Cortex of kidney (tissue), 1 donor: ENCODE data around the gene DACT1.
"Not testable (repeated sequence)": the region's sequence is repeated elsewhere in the genome, so short reads cannot be mapped to it uniquely, and the experiment has no call there.

Experiments used
- DNase-seq: peaks from one replicate; lab custom pipeline; 2025; lab: John Stamatoyannopoulos, UW

Gene DACT1, protein sequence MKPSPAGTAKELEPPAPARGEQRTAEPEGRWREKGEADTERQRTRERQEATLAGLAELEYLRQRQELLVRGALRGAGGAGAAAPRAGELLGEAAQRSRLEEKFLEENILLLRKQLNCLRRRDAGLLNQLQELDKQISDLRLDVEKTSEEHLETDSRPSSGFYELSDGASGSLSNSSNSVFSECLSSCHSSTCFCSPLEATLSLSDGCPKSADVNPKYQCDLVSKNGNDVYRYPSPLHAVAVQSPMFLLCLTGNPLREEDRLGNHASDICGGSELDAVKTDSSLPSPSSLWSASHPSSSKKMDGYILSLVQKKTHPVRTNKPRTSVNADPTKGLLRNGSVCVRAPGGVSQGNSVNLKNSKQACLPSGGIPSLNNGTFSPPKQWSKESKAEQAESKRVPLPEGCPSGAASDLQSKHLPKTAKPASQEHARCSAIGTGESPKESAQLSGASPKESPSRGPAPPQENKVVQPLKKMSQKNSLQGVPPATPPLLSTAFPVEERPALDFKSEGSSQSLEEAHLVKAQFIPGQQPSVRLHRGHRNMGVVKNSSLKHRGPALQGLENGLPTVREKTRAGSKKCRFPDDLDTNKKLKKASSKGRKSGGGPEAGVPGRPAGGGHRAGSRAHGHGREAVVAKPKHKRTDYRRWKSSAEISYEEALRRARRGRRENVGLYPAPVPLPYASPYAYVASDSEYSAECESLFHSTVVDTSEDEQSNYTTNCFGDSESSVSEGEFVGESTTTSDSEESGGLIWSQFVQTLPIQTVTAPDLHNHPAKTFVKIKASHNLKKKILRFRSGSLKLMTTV

DNA sequence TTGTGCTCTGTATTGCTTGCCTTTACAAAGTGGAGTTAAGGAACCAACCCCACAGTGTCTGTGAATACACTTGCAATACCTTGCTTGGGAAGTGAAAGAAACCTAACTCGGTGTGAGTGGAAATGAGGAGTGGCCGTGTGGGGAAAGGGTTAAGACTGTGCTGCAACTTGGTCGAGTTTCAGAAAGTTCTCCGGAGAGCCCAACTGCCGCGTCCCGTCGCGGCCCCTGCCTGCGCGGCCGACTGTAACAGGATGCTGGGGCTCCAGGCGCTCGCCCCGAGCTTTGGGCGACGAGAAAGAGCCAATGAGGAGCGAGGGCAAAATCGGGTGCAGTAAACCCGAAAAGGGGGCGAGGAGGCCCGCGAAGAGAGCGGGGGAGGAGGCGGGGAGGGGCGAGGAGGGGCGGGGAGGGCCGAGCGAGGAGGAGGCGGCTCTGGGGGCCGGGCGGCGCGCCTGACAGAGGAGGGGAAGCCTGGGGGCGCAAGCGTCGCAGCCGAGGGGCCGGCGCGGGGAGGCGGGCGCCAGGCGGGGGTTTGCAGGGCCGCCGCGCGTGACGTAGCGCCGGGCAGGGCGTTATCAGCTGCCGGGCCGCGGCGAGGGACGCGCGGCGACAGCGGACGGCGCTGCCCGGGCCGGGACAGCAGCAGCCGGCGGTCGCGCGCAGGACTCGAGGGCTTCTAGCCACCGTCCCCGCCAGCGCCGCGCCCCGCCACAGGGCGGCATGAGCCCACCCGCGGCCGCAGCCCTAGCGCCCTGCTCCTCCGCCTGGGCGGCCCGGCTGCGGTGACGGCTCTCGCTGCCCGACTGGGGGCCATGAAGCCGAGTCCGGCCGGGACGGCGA lies at the start of gene DACT1:
TSS of gene DACT1 (plus strand) at position 572 of the 840 bp plus-strand sequence. CDS start at position 813, 241 bp downstream.
- DNase-seq = no peak

DNA sequence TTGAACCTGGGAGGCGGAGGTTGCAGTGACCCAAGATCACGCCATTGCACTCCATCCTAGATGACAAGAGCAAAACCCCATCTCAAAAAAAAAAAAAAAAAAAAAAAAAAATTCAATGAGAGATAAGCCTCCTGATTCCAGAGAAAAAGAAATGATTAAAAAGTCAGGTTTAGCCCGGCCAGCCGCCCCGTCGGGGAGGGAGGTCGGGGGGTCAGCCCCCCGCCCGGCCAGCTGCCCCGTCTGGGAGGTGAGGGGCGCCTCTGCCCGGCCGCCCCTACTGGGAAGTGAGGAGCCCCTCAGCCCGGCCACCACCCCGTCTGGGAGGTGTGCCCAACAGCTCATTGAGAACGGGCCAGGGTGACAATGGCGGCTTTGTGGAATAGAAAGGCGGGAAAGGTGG lies 49.4 kb upstream of the DACT1 start:
- not testable (repeated sequence) for DNase-seq

DNA sequence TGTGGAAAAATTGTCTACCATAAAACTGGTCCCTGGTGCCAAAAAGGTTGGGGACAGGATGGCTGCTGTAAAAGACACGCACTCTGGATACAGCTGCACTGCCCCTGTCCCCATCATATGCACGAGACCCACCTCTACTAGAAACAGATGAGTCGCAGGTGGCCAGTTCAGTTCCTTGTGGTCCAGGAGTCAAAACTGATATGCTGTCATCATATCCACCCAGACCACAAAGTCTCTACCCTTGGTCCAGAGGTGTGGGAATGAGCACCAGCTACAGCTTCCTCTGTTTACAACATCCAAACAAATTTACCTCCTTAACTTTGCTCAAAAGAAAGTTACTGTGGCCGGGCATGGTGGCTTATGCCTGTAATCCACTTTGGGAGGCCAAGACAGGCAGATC lies 43.8 kb upstream of the DACT1 start:
- no peak for DNase-seq

DNA sequence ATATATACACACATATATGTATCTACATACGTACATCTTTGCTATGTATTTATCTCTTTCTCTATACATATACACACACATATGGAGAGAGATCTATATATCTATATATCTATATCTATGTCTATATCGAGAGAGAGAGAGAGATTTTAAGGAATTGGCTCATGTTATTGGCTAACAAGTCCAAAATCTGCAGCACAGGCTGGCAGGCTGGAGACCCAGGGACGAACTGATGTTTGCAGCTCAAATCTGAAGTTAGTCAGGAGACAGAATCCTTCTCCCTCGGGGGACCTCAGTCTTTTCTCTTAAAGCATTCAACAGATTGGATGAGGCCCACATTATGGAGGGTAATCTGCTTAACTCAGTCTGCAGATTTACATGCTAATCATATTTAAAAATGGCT lies 40.7 kb upstream of the DACT1 start:
- no peak for DNase-seq

DNA sequence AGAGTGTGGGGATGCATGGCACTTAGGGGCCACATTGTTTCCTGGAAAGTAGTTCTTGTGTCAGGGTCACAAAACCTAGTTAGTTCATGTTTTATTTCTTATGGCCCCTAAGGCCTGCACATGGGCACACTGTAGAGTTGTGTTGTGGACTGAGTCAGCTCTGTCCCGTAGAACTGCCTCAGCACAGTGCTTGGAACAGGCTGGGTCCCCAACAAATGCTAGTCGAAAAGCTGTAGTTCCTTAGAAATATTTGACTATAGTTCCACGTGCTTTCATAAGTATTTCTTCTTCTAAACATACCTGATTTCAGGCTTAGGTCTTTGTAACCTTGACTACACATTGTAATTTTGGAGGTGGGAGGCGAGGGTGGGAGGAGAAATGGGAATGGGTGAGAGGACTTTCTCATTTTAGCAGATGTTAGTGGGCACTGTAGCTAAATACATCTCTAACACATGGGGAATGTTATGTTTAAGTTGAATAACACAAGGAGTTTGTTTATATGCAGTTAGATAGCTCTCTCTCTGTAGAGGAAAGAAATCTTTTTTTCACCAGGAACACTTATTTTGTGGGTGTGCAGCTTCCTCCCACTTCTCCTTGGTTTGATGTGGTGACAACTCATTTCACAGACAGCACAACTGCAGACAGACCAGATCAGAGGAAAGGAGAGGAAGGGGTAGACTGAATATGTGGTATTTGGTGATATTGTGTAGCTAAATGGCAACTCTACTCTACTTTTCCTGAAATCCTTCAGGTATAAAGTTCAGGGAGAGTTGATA lies 39.5 kb upstream of the DACT1 start:
- DNase-seq = no peak

DNA sequence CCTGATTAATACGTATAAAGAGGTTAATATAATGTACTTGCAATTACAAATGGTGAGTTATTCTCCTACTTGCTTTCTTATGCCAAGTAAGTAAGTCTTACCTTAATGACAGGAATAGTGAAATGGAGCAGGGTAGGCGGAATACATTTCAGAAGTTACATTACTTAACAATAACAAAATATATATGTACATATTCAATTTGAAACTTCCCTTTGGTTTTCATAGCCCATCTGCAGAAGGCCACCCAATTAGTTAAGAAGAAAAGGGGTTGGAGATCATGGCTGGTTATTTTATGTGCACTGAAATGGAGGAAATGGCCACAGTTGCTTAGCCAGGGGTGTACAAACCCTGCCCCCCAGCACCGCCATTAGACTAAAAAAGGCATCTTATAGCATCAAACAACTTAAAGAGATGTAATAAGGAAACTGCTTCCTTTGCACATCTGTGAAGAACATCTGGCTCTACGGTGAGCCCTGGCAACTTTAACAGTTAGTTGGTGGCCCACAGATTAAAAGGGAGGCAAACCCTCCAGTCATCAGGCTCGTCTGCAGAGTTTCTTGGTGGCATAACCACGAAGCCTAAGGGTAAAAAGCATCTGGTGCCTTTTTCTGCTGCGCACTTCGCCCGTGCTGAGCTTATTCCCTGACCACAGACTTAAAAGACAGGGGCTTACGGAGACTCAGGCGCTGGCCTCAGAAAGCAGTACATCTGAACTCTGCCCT lies 38.8 kb upstream of the DACT1 start:
- no peak for DNase-seq

DNA sequence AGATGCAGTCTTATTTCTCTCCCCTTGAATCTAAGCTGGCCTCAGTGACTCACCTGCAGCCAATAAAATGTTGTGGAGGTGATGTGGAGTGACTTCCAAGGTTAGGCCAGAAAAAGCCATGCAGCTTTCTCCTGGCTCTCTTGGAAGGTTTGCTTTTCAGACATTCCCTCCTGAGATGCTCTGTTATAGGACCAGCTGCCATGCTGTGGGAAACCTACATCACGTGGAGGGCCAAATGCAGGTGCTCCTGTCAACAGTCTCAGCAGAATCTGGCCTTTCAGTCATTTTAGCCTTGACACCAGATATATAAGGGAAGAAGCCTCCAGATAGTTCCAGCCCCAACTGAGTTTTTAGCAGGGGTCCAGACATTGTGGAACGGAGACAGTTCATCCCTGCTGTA lies 38.1 kb upstream of the DACT1 start:
- DNase-seq = no peak

DNA sequence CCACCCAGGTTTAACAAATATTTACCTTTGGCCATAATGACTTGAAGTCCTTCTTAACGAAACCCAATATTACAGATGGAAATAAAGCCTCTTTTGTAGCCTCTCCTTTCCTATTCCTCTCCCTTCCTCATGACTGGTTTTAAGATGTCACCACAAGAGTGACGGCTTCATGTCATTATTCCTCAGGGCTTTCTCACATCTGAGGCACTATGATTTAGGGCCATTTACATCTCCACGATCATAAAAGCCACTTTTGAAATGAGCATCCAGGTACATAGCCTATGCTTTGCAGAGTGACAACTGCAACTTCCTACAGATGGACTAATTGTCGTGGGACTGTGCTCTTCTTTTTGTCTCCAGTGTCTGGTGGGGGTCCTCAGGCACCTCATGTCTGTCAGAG lies 32.3 kb upstream of the DACT1 start:
- DNase-seq = no peak

DNA sequence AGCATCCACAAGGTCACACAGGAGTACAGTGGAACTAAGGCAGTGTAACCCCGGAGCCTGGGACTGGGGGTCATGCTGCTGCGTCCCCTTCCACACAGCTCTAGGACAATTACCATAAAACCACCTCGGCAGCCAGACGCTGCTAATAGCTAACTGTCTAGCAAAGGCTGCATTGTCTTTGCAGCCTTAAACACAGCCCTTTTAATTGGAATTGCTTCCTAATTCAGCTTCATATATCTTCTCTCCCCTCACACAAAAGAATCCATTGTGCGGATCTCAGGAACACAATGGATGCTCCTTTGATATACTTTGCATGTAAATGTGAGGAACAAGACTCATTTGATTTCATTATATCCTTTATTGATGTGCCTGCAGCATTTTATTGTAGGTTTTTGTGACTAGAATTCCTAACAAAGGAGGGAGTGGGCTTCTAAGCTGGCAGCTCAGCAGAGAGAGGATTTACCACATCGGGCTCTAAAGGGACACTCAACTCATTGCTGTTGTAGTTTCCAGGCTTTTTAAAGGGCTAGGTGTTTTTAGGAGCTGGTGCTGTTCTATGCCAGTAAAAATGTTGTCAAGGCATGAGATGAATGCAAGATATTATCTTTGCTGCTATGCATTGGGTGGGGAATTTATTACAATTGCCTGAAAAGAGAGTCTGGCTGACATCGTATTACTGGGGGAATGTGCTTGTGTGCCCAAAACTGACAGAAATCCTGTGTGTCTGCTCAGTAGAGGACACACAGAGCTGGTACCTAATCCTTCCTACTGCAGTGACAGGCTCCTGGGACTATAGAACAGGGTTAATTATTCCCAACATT lies 30.4 kb upstream of the DACT1 start:
- no peak for DNase-seq

DNA sequence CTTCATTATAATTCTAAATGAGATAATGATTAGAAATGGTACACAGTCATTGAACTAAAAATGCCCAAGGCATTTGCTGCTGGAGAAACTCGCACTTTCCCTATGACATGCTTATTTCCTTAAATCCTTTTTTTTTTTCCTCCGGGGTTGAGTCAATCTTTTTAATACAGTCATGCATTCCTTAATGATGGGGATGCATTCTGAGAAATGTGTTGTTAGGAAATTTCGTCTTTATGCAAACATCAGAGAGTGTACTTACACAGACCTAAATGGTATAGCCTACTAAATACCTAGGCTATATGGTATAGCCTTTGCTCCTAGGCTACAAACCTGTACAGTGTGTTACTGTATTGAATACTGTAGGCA lies 29.8 kb upstream of the DACT1 start:
- DNase-seq = no peak

DNA sequence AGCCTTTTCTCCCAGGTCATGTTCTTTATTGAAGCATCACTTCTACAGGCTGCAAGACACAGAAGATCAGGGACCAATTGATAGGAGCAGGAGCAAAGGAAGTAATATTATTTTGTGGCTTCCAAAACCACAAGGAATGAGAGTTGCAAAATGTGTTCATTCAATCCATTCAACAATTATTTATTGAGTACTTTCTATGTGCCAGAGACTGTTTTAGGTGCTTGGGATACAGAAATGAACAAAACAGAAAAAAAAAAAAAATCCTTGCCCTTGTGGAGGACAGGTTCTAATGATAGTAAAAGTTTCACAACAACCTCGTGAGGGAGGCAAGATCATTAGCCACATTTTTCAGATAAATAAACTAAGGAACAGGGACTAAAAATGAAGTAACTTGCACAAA lies 20.1 kb upstream of the DACT1 start:
- DNase-seq = no peak

DNA sequence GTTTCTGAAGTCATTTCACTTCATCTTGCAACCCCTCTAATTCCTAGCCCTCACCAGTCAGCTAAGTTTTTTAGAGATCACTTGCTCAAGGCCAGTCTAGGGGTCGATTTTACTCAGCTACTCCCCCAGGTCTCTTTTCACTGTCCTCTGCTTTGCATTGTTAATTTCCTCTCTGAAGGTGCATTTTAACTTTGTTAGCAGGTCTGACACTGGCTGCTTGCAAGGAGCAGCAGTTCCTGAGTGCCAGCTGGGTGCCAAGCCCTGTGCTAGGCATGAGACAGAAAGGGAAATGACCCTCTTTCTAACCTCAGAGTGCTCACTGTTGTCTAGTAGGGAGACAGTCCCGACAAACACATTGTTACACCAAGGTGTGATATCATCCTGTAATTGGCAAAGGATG lies 17.8 kb upstream of the DACT1 start:
- DNase-seq = no peak

DNA sequence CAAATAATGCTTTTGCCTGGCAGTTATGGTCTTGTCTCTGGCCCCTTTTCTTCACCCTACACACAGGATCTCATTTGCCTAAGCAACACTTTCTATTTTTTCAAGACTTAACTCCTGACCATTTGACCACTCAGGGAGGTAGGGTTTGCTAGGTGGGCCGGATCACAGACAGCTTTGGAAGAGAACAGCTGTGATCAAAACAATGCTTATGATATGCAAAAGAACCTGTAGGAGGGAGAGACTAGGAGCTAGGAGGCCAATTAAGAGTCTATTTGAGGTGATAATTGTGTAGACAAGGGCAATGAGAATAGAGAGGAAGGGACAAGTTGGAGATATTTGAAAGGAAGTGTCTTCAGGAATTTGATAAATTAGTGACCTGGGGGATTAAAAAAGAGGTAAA lies 12.3 kb upstream of the DACT1 start:
- no peak for DNase-seq

DNA sequence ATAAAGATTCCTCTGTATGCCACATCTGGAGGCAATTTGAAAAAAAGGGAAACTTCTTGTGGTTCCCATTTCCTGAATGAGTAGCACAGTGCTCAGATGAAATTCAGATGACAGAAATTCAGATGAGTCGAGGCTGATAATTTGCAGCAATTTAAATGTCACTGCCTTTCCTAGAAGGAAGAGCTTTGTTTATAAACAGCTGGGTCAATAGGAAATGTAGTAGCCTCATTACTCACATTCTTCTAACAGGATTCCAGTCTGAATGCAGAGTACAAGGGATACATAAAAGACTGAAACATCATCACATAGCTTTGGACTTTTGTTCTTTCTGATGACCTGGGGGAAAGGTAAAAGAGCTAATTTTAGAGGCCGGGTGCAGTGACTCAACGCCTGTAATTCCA lies 11.3 kb upstream of the DACT1 start:
- no peak for DNase-seq

DNA sequence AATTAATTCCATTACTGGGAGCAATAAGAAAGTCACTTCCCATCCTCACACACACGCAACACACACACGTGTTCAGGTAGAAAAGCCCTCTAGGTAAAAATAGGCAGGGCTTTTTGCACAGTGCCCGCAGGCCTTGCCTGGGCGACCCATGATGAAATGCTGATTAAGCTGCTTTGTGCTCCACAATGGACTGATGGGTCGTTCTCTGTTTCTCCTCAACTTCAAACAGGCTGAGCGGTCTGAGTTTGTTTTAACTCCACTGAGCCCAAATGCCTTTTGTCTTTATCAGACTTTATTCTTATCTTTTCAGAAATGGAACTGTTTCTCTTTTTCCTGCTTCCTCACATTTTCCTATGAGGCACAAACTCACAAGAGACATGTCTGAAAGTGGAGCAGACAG lies 9.4 kb upstream of the DACT1 start:
- no peak for DNase-seq

DNA sequence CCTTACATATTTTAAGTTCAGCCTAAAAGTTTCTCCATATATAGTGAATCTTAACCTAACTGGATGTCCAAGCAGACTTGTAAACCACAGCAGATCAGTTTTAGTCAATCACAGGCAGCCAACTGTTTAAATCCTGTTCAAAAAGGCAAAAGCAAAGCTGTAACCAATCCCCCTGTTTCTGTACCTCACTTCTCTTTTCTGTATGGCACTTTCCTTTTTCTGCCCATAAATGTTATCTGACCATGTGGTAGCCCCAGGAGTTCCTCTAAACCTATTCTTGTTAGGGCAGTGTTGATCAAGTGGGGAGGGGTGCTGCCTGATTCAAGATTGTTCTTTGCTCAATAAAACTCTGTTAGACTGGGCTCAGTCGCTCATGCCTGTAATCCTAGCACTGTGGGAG lies 8.5 kb upstream of the DACT1 start:
- no peak for DNase-seq

DNA sequence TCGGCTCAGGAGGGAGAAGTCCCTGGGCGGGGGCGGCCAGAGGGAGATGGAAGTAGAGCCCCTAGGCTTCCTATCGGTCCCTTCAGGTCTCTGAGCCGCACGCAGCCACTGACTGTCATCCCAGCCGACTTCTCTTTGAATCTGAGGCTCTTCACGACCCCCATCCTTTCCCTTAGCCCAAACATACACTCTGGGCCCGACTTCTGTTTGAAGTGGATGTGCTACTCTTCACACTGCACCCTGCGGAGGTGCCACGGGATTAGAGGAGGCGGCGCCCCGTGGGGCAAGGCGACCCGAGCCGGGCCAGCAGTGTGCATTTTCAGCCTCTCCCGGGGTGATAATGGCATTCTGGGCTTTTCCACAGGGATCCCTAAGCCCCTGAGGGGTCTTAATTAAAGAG lies 6.0 kb upstream of the DACT1 start:
- no peak for DNase-seq

DNA sequence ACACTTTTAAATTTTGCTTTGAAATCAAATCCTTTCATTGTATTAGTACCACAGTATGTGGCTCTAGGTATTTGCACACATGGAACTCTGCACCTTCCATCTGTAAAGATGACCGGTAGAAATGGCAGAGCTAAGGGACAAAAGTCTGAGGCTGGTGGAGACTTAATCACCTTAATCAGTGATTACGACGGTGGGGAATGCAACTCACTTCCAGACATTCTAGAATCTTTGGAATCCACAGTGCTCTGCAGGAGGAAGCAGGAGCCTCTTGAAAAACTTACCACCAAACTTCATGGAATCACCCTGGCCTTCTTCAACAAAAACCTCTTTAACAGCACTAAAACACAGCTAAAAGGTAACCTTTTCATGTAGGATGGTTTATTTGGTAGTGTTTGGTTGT lies 3.9 kb upstream of the DACT1 start:
- DNase-seq = no peak

DNA sequence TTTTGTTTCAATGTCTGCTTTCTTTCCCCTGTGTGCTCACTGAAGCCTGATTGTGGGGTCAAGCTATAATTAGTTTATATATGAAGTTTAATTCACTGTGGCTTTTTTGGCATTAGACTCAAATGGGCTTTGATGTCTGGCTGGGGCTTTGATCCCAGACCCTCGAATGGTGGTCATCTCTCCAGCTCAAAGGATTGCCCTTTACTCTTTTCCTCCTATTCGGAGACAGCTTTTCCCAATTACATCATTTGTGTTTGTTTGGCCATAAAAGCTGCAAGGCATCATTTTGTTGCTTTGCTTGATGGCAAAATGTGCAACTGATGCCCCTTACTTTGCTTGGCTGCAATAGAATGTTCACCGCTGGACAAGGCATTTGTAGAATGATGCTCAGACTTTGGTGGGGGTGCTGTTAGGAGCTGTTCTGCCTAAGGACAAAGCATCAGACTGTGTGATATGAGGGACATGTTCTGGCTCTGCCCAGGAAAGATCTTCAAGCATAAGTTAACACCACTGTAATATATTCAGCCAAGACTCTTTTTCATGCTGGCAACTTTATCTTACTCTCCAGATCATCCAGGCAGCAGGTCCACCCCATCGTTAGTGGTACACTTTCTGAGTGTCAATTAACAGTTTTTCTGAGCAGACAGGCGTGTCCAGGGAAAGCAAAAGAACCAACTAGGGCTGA lies 3.2 kb upstream of the DACT1 start:
- DNase-seq = no peak
